ENCODE measurements around the gene HMCN1.

HMCN1 gene

GRCh38 chr1:185920602-185921001 lies 186.4 kb downstream of the HMCN1 start:
- no peak for DNase-seq

- no peak for DNase-seq
Observed at GRCh38 chr1:185921636-185922035, 187.4 kb downstream of the HMCN1 start.

GRCh38 chr1:185926588-185926987 lies 192.4 kb downstream of the HMCN1 start:
- DNase-seq: no peak

- DNase-seq: no peak
Observed at GRCh38 chr1:185929776-185930175, 195.6 kb downstream of the HMCN1 start.

- no peak for DNase-seq
Observed at GRCh38 chr1:185931438-185931837, 197.2 kb downstream of the HMCN1 start.

- no peak for DNase-seq
Observed at GRCh38 chr1:185933580-185933979, 199.4 kb downstream of the HMCN1 start.

- DNase-seq: no peak
Observed at GRCh38 chr1:185934476-185935189, 200.4 kb downstream of the HMCN1 start.

GRCh38 chr1:185935360-185935759 lies 201.2 kb downstream of the HMCN1 start:
- no peak for DNase-seq

GRCh38 chr1:185936641-185937040 lies 202.4 kb downstream of the HMCN1 start:
- DNase-seq: no peak

- DNase-seq: no peak
Observed at GRCh38 chr1:185938396-185938795, 204.2 kb downstream of the HMCN1 start.

GRCh38 chr1:185939142-185939541 lies 205.0 kb downstream of the HMCN1 start:
- DNase-seq: no peak

- no peak for DNase-seq
Observed at GRCh38 chr1:185942961-185943360, 208.8 kb downstream of the HMCN1 start.

- no peak for DNase-seq
Observed at GRCh38 chr1:185956881-185957280, 222.7 kb downstream of the HMCN1 start.

- DNase-seq: no peak
Observed at GRCh38 chr1:185957441-185958363, 223.5 kb downstream of the HMCN1 start.

- no peak for DNase-seq
Observed at GRCh38 chr1:185960422-185961321, 226.5 kb downstream of the HMCN1 start.

- no peak for DNase-seq
Observed at GRCh38 chr1:185961664-185962063, 227.5 kb downstream of the HMCN1 start.

- no peak for DNase-seq
Observed at GRCh38 chr1:185964946-185965345, 230.8 kb downstream of the HMCN1 start.

GRCh38 chr1:185965870-185966269 lies 231.7 kb downstream of the HMCN1 start:
- DNase-seq: no peak

GRCh38 chr1:185966471-185966870 lies 232.3 kb downstream of the HMCN1 start:
- no peak for DNase-seq

GRCh38 chr1:185969028-185969427 lies 234.8 kb downstream of the HMCN1 start:
- DNase-seq: no peak

GRCh38 chr1:185969524-185969991 lies 235.4 kb downstream of the HMCN1 start:
- no peak for DNase-seq

GRCh38 chr1:185971688-185972087 lies 237.5 kb downstream of the HMCN1 start:
- no peak for DNase-seq
